ENCODE data around the gene TBX18.

Gene TBX18

DNA sequence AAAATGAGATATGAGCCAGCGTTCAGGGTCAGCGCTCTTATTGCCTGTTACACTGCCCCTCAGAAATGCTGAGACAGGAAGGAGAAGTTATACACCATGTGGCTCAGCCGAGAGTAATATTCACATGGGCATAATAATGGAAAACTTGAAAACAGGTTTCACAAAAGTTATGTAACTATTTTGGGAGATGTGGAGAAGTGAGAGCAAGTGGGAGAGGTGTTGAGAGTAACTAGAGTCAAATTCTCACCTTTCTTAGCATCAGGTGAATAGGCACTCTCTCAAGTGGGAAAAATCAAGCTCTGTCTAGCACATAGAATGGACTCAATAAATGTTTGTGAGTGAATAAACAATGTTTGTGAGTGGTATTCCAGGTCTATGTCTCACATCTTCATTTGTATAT, 94.5 kb downstream of the TBX18 start:
- DNase-seq (ENCODE audit: low read depth), result no peak

- DNase-seq (ENCODE audit: low read depth), result no peak
Observed at GRCh38 chr6:84667252-84668213, 96.9 kb downstream of the TBX18 start.

GRCh38 chr6:84665401-84665800, 99.0 kb downstream of the TBX18 start:
- DNase-seq (ENCODE audit: low read depth), result no peak

DNA sequence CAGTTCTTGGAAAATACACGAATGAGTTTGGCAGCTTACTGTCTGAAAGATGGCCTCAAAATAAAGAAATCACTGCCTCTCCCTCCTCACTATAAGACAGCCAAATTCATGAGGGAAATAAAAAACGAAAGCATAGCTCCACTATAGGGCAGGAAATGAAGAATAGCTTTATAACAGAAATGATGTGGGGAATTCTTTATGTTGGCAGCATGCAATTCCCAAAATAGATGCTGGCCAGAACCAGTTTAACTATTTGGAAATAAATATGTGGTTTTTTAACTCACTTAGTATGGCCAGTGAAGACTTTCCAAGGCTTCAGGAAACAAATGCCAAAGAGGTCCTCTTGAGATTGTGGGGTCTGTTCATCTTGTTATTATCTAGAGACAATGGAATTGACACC, 100.5 kb downstream of the TBX18 start:
- DNase-seq (ENCODE audit: low read depth), result no peak

DNA sequence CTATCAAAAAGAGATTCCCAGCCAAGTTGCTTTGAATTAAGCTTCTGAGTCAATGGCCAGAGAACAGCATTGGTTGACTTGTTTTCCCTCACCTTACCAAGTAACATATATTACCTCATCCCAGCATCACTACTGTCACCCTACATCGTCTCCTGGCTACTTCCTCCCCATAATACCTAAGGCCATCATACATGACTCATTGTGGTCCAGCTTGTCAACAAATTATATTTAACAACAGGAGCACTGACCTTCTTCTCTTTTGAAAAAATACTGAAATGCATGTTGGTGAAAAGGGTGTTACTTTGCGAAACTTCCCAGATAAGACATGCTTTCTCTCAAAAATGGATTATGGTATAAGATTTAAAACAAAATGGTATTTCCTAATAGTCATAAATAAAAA, 106.9 kb downstream of the TBX18 start:
- DNase-seq (ENCODE audit: low read depth), result no peak

- no peak for DNase-seq (ENCODE audit: low read depth)
Observed at GRCh38 chr6:84657025-84657424, 107.4 kb downstream of the TBX18 start.

- DNase-seq (ENCODE audit: low read depth), result no peak
Observed at GRCh38 chr6:84653027-84653551, 111.3 kb downstream of the TBX18 start.

DNA sequence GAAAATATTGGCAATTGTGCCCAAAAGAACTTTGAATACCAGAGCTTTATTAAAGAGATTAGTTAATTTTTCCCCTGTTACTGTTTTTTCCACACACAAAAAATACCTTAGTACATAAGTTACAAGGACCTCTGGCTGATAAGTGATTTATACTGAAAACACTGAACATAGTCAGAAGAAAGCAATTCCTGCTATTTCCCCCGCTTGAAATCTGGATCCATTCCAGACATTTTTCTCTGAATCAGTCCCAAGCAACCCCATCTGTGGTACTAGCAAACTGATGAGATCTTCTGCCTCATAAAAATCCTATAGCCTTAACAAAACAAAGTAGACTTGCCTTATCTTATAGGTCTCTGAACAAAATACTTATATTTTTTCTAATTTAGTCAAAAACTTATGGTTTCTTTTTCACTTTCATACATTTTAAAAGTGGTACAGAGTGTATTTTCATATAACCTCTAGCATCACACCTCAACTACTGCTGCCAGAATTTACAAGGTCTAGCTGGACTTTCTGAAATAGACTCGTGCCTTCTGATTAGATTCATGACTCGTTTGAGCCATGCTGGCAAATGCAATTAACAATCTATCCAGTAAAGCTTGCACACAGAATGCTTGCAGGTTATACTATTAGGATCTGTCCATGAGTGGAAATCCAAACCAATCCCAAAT, 111.9 kb downstream of the TBX18 start:
- DNase-seq (ENCODE audit: low read depth), result no peak

GRCh38 chr6:84651583-84651982, 112.8 kb downstream of the TBX18 start:
- no peak for DNase-seq (ENCODE audit: low read depth)

GRCh38 chr6:84648444-84648843, 116.0 kb downstream of the TBX18 start:
- no peak for DNase-seq (ENCODE audit: low read depth)

- no peak for DNase-seq (ENCODE audit: low read depth)
Observed at GRCh38 chr6:84645563-84646266, 118.7 kb downstream of the TBX18 start.

DNA sequence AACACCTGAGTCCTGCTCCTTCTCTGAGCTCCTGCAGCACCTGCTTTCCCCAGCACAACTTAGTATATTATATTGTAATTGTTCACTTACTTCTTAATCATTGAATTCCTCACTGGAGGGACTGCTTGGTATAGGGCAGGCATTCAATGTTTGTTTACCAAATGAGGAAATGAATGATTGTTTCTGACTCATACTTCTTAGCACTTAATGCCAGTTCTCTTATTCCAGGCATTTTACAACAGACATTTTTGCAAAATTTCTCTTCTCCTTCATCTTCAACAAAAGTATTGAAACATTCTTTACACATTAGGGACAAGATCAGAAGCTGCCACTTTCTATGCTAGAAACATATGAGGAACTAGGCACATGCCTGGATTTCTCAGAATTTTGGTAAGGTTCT, 119.4 kb downstream of the TBX18 start:
- no peak for DNase-seq (ENCODE audit: low read depth)

DNA sequence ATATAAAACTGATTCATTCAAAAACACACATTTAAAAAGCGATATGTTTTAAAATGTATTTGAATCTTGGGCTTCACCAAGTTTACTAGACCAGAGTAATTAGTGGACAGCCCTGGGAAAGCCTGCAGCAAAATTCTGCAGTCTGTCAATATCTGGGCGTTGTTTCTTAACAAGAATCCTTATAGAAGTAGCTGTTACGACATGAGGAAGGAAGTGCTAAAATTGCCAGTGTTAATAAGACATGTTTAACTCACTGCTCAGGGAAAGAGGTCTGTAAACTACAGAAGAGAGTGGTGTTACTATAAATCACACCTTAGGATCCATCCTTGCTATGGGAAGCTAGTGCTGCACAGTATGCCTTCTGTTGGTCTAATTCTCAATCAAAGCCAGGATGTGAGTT, 120.6 kb downstream of the TBX18 start:
- DNase-seq (ENCODE audit: low read depth), result no peak

DNA sequence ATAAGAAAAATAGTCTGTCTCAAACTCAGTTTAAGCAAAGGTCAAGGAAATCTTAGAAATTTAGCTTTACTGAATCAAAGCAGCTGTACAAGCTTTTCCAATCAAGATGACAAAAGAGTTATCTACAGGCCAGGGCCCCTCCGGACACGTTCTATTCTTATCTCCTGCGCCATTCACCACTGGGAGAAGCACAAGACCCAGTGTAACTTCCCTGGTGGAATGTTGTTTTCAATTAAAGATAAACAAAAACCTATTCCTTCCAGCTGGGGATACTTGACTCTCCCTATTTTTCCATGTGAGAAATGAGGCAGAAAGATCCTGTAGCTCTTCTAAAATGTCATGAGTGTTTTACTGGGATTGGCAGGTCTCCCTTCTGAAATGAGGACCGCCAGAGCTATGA, 123.3 kb downstream of the TBX18 start:
- DNase-seq (ENCODE audit: low read depth), result no peak

- DNase-seq (ENCODE audit: low read depth), result no peak
Observed at GRCh38 chr6:84639396-84639795, 125.0 kb downstream of the TBX18 start.

DNA sequence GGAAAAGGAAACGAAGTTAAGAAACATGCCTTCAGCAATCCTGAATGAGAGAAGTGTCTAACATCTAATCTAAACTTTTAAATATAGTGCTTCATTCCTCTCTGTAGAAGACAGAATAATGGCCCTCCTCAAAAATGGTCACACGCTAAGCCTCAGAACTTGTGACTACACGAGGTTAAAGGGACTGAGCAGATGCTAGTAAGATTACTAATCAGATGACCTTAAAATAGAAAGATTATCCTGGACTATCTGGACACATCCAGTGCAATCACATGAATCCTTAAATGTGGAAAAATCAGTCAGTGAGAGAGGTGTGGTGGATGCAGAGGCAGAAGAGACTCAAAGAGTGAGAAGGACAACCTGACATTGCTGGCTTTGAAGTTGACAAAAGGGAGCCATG, 126.1 kb downstream of the TBX18 start:
- no peak for DNase-seq (ENCODE audit: low read depth)
